OCI-LY3 (cell line): Measurements from ENCODE around the gene ITGB8.

ENCODE experiments used
- H2AFZ ChIP-seq: fragments of 200-600, 300-600 bp; shearing (Covaris generic); 2 replicates; pipeline ENCODE4 v1.6.0; 2014; ENCODE audit warnings: antibody characterized with exemption, low read depth, low read length
- H3K27ac ChIP-seq: fragments of 200-600, 300-600 bp; sonication (generic); 2 replicates; pipeline ENCODE4 v1.5.1; 2014; ENCODE audit warnings: mild to moderate bottlenecking, low read length, moderate library complexity, mixed read lengths
- H3K27me3 ChIP-seq: fragments of 200-600, 300-600 bp; sonication (generic); 2 replicates; pipeline ENCODE4 v1.6.1; 2014; ENCODE audit warnings: low read depth, low read length, mixed read lengths
- H3K36me3 ChIP-seq: fragments of 200-600, 300-600 bp; sonication (generic); replicated peaks from 2 replicates; pipeline ENCODE3; 2014; ENCODE audit warnings: low read depth, low read length, mixed read lengths
- H3K4me1 ChIP-seq: fragments of 300-600, 200-600 bp; sonication (generic); 2 replicates; pipeline ENCODE4 v1.6.1; 2014; ENCODE audit warnings: low read length, mixed read lengths
- H3K4me2 ChIP-seq: fragments of 200-600, 300-600 bp; sonication (generic); 2 replicates; pipeline ENCODE4 v1.6.1; 2014; ENCODE audit warnings: low read length, mixed read lengths
- H3K4me3 ChIP-seq: fragments of 300-600, 200-600 bp; sonication (generic); 2 replicates; pipeline ENCODE4 v1.5.1; 2014; ENCODE audit warnings: antibody characterized with exemption, mild to moderate bottlenecking, low read length, moderate library complexity
- H3K79me2 ChIP-seq: fragments of 300-600, 200-600 bp; shearing (Covaris generic); 2 replicates; pipeline ENCODE4 v1.6.1; 2014; ENCODE audit warnings: mild to moderate bottlenecking, low read length, mixed read lengths
- H3K9ac ChIP-seq: fragments of 300-600, 200-600 bp; shearing (Covaris generic); 2 replicates; pipeline ENCODE4 v1.6.0; 2014; ENCODE audit warnings: mild to moderate bottlenecking, low read length, moderate library complexity
- H3K9me3 ChIP-seq: fragments of 200-600, 300-600 bp; shearing (Covaris generic); 2 replicates; pipeline ENCODE4 v1.6.1; 2014; ENCODE audit warnings: low read length, mixed read lengths; ENCODE audit not compliant: insufficient read depth
- H4K20me1 ChIP-seq: fragments of 200-600, 300-600 bp; sonication (generic); 2 replicates; pipeline ENCODE4 v1.6.1; 2016; ENCODE audit warnings: low read length, mixed read lengths; ENCODE audit not compliant: insufficient read depth
- CTCF ChIP-seq: fragments of 200-600, 300-600 bp; sonication (generic); IDR thresholded peaks from 2 replicates; pipeline ENCODE4 v1.5.1; 2014; ENCODE audit warnings: antibody characterized with exemption, low read length, low read depth
- EZH2phosphoT487 ChIP-seq: fragments of 200-600 bp; shearing (Covaris generic); IDR thresholded peaks from 2 replicates; pipeline ENCODE4 v1.6.1; 2018; ENCODE audit warnings: antibody characterized with exemption, mixed run types, low read depth

The ITGB8 gene

GRCh38 chr7:20358106-20358505 lies 27.4 kb downstream of the ITGB8 start:
- Histone ChIP-seq H3K9me3 (no peaks in the 10 kb centered on the region), H3K9ac (no peak overlapping the region), H3K27me3 (no peaks in the 10 kb centered on the region), H3K36me3 (no peaks in the 10 kb centered on the region), H2AFZ (no peak overlapping the region), H3K27ac (no peak overlapping the region), H3K4me2 (no peak overlapping the region), H4K20me1 (no peaks in the 10 kb centered on the region), H3K79me2 (no peaks in the 10 kb centered on the region), H3K4me3 (no peak overlapping the region), H3K4me1 (no peaks in the 10 kb centered on the region)
- TF ChIP-seq CTCF: no peak
- TF ChIP-seq EZH2phosphoT487: no peak

DNA sequence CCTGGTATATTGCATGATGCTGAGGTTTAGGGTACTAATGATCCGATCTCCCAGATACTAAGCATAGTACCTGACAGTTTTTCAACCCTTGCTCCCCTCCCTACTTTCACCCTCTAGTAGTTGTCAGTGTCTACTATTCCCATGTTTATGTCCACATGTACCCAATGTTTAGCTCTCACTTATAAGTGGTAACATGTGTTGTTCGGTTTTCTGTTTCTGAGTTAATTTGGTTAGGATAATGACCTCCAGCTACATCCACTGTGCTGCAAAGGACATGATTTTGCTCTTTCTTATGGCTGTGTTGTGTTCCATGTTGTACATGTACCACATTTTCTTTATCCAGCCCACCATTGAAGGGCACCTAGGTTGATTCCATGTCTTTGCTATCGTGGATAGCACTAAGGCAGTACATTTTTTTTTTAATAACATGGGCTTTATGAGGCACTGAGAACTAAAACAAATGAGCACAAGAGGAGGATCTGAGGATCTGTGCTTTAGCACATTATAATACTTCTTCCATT lies 28.1 kb downstream of the ITGB8 start:
- Histone ChIP-seq H3K36me3 (no peaks in the 10 kb centered on the region), H3K27me3 (no peaks in the 10 kb centered on the region), H4K20me1 (no peaks in the 10 kb centered on the region), H3K4me3 (no peak overlapping the region), H3K79me2 (no peaks in the 10 kb centered on the region), H3K9ac (no peak overlapping the region), H3K4me1 (no peaks in the 10 kb centered on the region), H3K27ac (no peak overlapping the region), H2AFZ (no peak overlapping the region), H3K9me3 (no peaks in the 10 kb centered on the region), H3K4me2 (no peak overlapping the region)
- TF ChIP-seq CTCF (no peak), EZH2phosphoT487 (no peak)

GRCh38 chr7:20359341-20359963 lies 28.8 kb downstream of the ITGB8 start:
- Histone ChIP-seq H3K9ac (no peak overlapping the region), H3K27ac (no peak overlapping the region), H3K79me2 (no peaks in the 10 kb centered on the region), H3K4me2 (no peak overlapping the region), H3K9me3 (no peaks in the 10 kb centered on the region), H4K20me1 (no peaks in the 10 kb centered on the region), H3K27me3 (no peaks in the 10 kb centered on the region), H3K4me3 (no peak overlapping the region), H2AFZ (no peak overlapping the region), H3K36me3 (no peaks in the 10 kb centered on the region), H3K4me1 (no peaks in the 10 kb centered on the region)
- no peak for TF ChIP-seq EZH2phosphoT487
- TF ChIP-seq CTCF: no peak

- Histone ChIP-seq H3K27ac (no peak overlapping the region), H3K79me2 (no peaks in the 10 kb centered on the region), H3K9me3 (no peaks in the 10 kb centered on the region), H3K4me3 (no peak overlapping the region), H3K9ac (no peak overlapping the region), H3K27me3 (no peaks in the 10 kb centered on the region), H3K36me3 (no peaks in the 10 kb centered on the region), H2AFZ (no peak overlapping the region), H3K4me1 (no peaks in the 10 kb centered on the region), H3K4me2 (no peak overlapping the region), H4K20me1 (no peaks in the 10 kb centered on the region)
- TF ChIP-seq CTCF: no peak
- no peak for TF ChIP-seq EZH2phosphoT487
Measured at GRCh38 chr7:20362574-20363253, 32.0 kb downstream of the ITGB8 start.
